K562 (cell line): ENCODE results near the gene KLK1. TPM values are rescaled to one million over a fixed set of nuclear protein-coding genes. Genes with fewer than 3 reads are reported as not detected.

Experiments used
- ATAC-seq: fragments of 200-7000 bp; cut with Tn5 transposase; 3 replicates; pipeline ENCODE4 v1.9.1; 2020; ENCODE audit warnings: moderate library complexity
- BruUV-seq: library from RNA; stranded (reverse); fragments of 400-500 nt; replicated peaks from 2 replicates; lab custom pipeline; 2021; lab: Mats Ljungman, UMichigan
- CTCF ChIA-PET: fragments of 300-600 bp; formaldehyde crosslinking; extraction: SDS; loops from one replicate; lab custom pipeline; 2021; ENCODE audit warnings: low intra/inter-chr PET ratio; lab: Yijun Ruan, JAX
- POLR2A ChIA-PET: fragments of 300-600, 350-650 bp; sonication (Branson Sonifier 250); formaldehyde crosslinking; extraction: SDS; loops from one replicate; lab custom pipeline; 2021; ENCODE audit warnings: antibody characterized with exemption, inconsistent platforms; lab: Yijun Ruan, JAX
- DNase-seq, 4 experiments: peaks; one replicate each; pipeline versions ENCODE4 v3.0.0 to v3.0.0-alpha.2; 2011 to 2018; ENCODE audit warnings: low spot score in 3 of 4, mixed read lengths in 3 of 4; ENCODE audit errors: extremely low read depth in 1 of 4
- FAIRE-seq: peaks from 2 replicates; lab custom pipeline; 2011; peaks lifted over from hg19 to GRCh38; lab: Jason Lieb, UNC
- H2AFZ ChIP-seq: 2 replicates; pipeline ENCODE4 v1.6.0; 2011; ENCODE audit warnings: low read depth, low read length, control low read depth, inconsistent platforms
- H3K27ac ChIP-seq: fragments of 200-600 bp; 3 replicates; pipeline ENCODE4 v1.8.0; 2011; ENCODE audit warnings: low read depth, mild to moderate bottlenecking, control low read depth, inconsistent platforms, low read length, moderate library complexity, mixed read lengths; ENCODE audit errors: extremely low read depth
- H3K27me3 ChIP-seq, 2 experiments: fragments of 300-600 bp in 1 of 2; 2 replicates in 1 of 2; 3 replicates in 1 of 2; pipeline versions ENCODE4 v1.6.0 to v1.8.0; 2011; ENCODE audit warnings: inconsistent platforms in 2 of 2, low read length in 2 of 2, mild to moderate bottlenecking in 1 of 2, mixed read lengths in 1 of 2, moderate library complexity in 1 of 2; ENCODE audit not compliant: control insufficient read depth in 2 of 2, insufficient read depth in 2 of 2
- H3K36me3 ChIP-seq: fragments of 300-600 bp; 3 replicates; pipeline ENCODE4 v1.8.0; 2011; ENCODE audit warnings: mild to moderate bottlenecking, low read length, inconsistent platforms; ENCODE audit not compliant: control insufficient read depth, insufficient read depth
- H3K4me1 ChIP-seq, 2 experiments: fragments of 200-600 bp in 1 of 2; replicated peaks in 1 of 2; 2 replicates in 1 of 2; 3 replicates in 1 of 2; pipeline versions ENCODE4 v1.5.1 to v1.8.0; 2011; ENCODE audit warnings: inconsistent platforms in 2 of 2, low read length in 2 of 2, mild to moderate bottlenecking in 1 of 2, mixed read lengths in 1 of 2, moderate library complexity in 1 of 2; ENCODE audit not compliant: control insufficient read depth in 2 of 2, insufficient read depth in 2 of 2
- H3K4me2 ChIP-seq: 2 replicates; pipeline ENCODE4 v1.6.1; 2011; ENCODE audit warnings: low read length, control low read depth, inconsistent platforms, mixed read lengths; ENCODE audit not compliant: insufficient read depth
- H3K4me3 ChIP-seq: fragments of 200-600 bp; sonication (generic), shearing (Covaris generic); 2 replicates; pipeline ENCODE4 v1.5.1; 2016; ENCODE audit warnings: control low read depth, inconsistent platforms
- H3K79me2 ChIP-seq: fragments of 200-600 bp; 3 replicates; pipeline ENCODE4 v1.8.0; 2011; ENCODE audit warnings: low read length, inconsistent platforms; ENCODE audit not compliant: control insufficient read depth, insufficient read depth
- H3K9ac ChIP-seq, 2 experiments: 2 replicates each; pipeline versions ENCODE4 v1.6.0 to v1.6.1; 2011; ENCODE audit warnings: low read depth in 2 of 2, low read length in 2 of 2, control low read depth in 1 of 2, inconsistent platforms in 1 of 2, mild to moderate bottlenecking in 1 of 2, mixed read lengths in 1 of 2; ENCODE audit not compliant: insufficient read depth in 1 of 2
- H3K9me1 ChIP-seq: one replicate; pipeline ENCODE4 v1.6.0; 2011; ENCODE audit warnings: inconsistent platforms, mild to moderate bottlenecking, low read length, moderate library complexity; ENCODE audit not compliant: control insufficient read depth, insufficient read depth
- H3K9me3 ChIP-seq: replicated peaks from 2 replicates; pipeline ENCODE4 v1.5.1; 2011; ENCODE audit warnings: low read depth, low read length, inconsistent platforms; ENCODE audit not compliant: control insufficient read depth, insufficient read depth
- H4K20me1 ChIP-seq: replicated peaks from 2 replicates; pipeline ENCODE4 v1.6.1; 2011; ENCODE audit warnings: low read length, inconsistent platforms, mixed read lengths; ENCODE audit not compliant: control insufficient read depth, insufficient read depth
- CCNT2 ChIP-seq: IDR thresholded peaks from 2 replicates; pipeline ENCODE4 v1.6.1; 2011; ENCODE audit warnings: borderline replicate concordance, low read depth, mild to moderate bottlenecking, moderate library complexity, mixed read lengths, low read length; ENCODE audit not compliant: insufficient read length; ENCODE audit errors: extremely low read depth
- E2F6 ChIP-seq, 2 experiments: IDR thresholded peaks; 2 replicates each; pipeline ENCODE4 v1.6.1; 2011; ENCODE audit warnings: borderline replicate concordance in 1 of 2, control low read depth in 1 of 2, low read depth in 1 of 2, low read length in 1 of 2, mild to moderate bottlenecking in 1 of 2, mixed read lengths in 1 of 2, moderate library complexity in 1 of 2; ENCODE audit not compliant: insufficient read depth in 1 of 2, insufficient read length in 1 of 2, poor library complexity in 1 of 2, severe bottlenecking in 1 of 2; ENCODE audit errors: extremely low read depth in 1 of 2
- HMGN3 ChIP-seq: IDR thresholded peaks from 2 replicates; pipeline ENCODE4 v1.6.1; 2011; ENCODE audit warnings: borderline replicate concordance, low read depth, mild to moderate bottlenecking, mixed read lengths, low read length; ENCODE audit not compliant: insufficient read length; ENCODE audit errors: extremely low read depth
- IRF2 ChIP-seq: sonication (generic); formaldehyde crosslinking; IDR thresholded peaks from 2 replicates; pipeline ENCODE4 v1.8.1; 2022; ENCODE audit warnings: mild to moderate bottlenecking, missing genetic modification reagents
- KDM4B ChIP-seq, 2 experiments: fragments of 450-650 bp in 1 of 2; sonication (generic) in 1 of 2; IDR thresholded peaks; 2 replicates each; pipeline ENCODE4 v1.6.1; 2016 to 2017; ENCODE audit warnings: borderline replicate concordance in 2 of 2, antibody characterized with exemption in 1 of 2, low read depth in 1 of 2, mild to moderate bottlenecking in 1 of 2
- KLF13 ChIP-seq: fragments of 450-650 bp; IDR thresholded peaks from 2 replicates; pipeline ENCODE4 v1.6.1; 2016; ENCODE audit warnings: missing genetic modification characterization, low read depth, mild to moderate bottlenecking, missing compliant biosample characterization, moderate library complexity, borderline replicate concordance
- NR1H2 ChIP-seq: sonication (generic); formaldehyde crosslinking; IDR thresholded peaks from 2 replicates; pipeline ENCODE4 v1.4.0; 2020; ENCODE audit warnings: mild to moderate bottlenecking, missing genetic modification reagents
- THRAP3 ChIP-seq: fragments of 450-650 bp; IDR thresholded peaks from 2 replicates; pipeline ENCODE4 v1.6.1; 2016; ENCODE audit warnings: mild to moderate bottlenecking, inconsistent platforms, borderline replicate concordance
- ZNF140 ChIP-seq: fragments of 250-450 bp; sonication (Bioruptor Pico); IDR thresholded peaks from 2 replicates; pipeline ENCODE4 v1.8.0; 2021; ENCODE audit warnings: moderate library complexity, mild to moderate bottlenecking, inconsistent platforms
- ZNF57 ChIP-seq: fragments of 450-650 bp; formaldehyde crosslinking; IDR thresholded peaks from 2 replicates; pipeline ENCODE4 v1.4.0; 2020; ENCODE audit warnings: mild to moderate bottlenecking, moderate library complexity
- WGBS: fragments of 100-300 bp; shearing (Covaris generic); methylation state at CpG from one replicate; pipeline ENCODE4 v1.1.6; 2016; ENCODE audit warnings: low coverage, mixed read lengths; ENCODE audit not compliant: insufficient coverage; ENCODE audit errors: missing lambda C conversion rate; 5-methylcytosine and 5-hydroxymethylcytosine counted together
- in situ Hi-C: fragments of 300-500 bp; cut with MboI; formaldehyde crosslinking; loops from 4 replicates; pipeline ENCODE4 v1.15.0; 2018; ENCODE audit warnings: inconsistent platforms, mixed read lengths
- intact Hi-C: fragments of 100-400 bp; cut with micrococcal nuclease; formaldehyde crosslinking; loops from 2 replicates; pipeline ENCODE4 v1.14.2; 2022
- polyA plus RNA-seq, 8 experiments: library from polyadenylated mRNA; depleted of rRNA in 4 of 8; stranded (reverse) in 5 of 8; unstranded in 3 of 8; fragments of >200 nt; fragmentation: Nextera tagmentation in 2 of 8; fragmentation: Illumina TruSeq in 1 of 8; extraction: Ambion mirVana in 2 of 8; extraction: Trizol in 1 of 8; gene quantifications; 2 replicates each; pipeline versions ENCODE4 v1.2.1 to v1.2.3, GENCODE V29; 2011 to 2014; ENCODE audit warnings: inconsistent platforms in 1 of 8, missing spikeins in 1 of 8
- total RNA-seq, 7 experiments: library from RNA; depleted of rRNA in 6 of 7; stranded (reverse); fragments of >200 nt in 6 of 7; fragmentation: Illumina TruSeq in 2 of 7; extraction: Trizol in 2 of 7; gene quantifications; 2 replicates each; pipeline versions ENCODE4 v1.2.1 to v1.2.3, GENCODE V29; 2011 to 2021; ENCODE audit warnings: low replicate concordance in 1 of 7
- TF ChIP-seq, protein P1 (sequence below): fragments of 450-650 bp; formaldehyde crosslinking; IDR thresholded peaks from 2 replicates; pipeline ENCODE4 v1.4.0; 2020; ENCODE audit warnings: mild to moderate bottlenecking, moderate library complexity
- TF ChIP-seq, protein P2 (sequence below): fragments of 250-450 bp; sonication (Bioruptor Pico); IDR thresholded peaks from 2 replicates; pipeline ENCODE4 v1.4.0; 2020

Gene KLK1
- total and polyA plus RNA-seq, 9 of the 15 experiments (the other 6 are each of a cell fraction or from before 2014, with no cell fraction given), result 0.87 to 15.4 (median 9.1) TPM

GRCh38 chr19:50796128-50796633 is 27.4 kb downstream of the KLK1 start:
- H3K27ac ChIP-seq, result no peak overlapping the region
- H4K20me1 ChIP-seq, result peaks cover 46% of the 10 kb centered on the region
- no peak overlapping the region for H3K4me3 ChIP-seq
- no peak overlapping the region for H3K4me2 ChIP-seq
- in situ Hi-C loops (no loop called here), intact Hi-C loops (no loop called here)
- DNase-seq (peak in 3 of 4 experiments; percentile 41 to 61 (median 54)), ATAC-seq (peak; percentile 65), FAIRE-seq (peak; percentile 51)
- CTCF ChIA-PET, result no interaction called here
- BruUV-seq, result no TSS peak
- peaks cover 17% of the 10 kb centered on the region for H3K79me2 ChIP-seq
- H2AFZ ChIP-seq, result no peak overlapping the region
- H3K9ac ChIP-seq, result 0 out of 4 replicates have a peak overlapping the region, but pooled peaks of 1 of the 2 experiments have one; percentile 76
- peaks cover 56% of the 10 kb centered on the region for H3K36me3 ChIP-seq
- H3K27me3 ChIP-seq, result no peaks in the 10 kb centered on the region
- H3K4me1 ChIP-seq, result peaks cover 9 to 67% of the 10 kb centered on the region in 2 experiments; a peak in 4 of 5 replicates
- H3K9me1 ChIP-seq, result peaks cover 15% of the 10 kb centered on the region
- WGBS, result 52% methylated on average over 8 of the region's 9 CpGs
- POLR2A ChIA-PET, result interaction anchor here (0.6 to 3.7 kb wide), 25 partner anchors 8 to 467 kb away, joined by 3 to 58 read pairs (median 3); partner anchors contain the start of genes KCNC3 and KLK3
- H3K9me3 ChIP-seq, result no peaks in the 10 kb centered on the region
- no peak for TF ChIP-seq IRF2 (CRISPR knock-in tag)
- TF ChIP-seq ZNF57 (CRISPR knock-in tag), result 0 out of 2 replicates have a peak, but pooled peaks have one; percentile 17
- TF ChIP-seq HMGN3, result peak; percentile 61
- TF ChIP-seq, protein P1, sequence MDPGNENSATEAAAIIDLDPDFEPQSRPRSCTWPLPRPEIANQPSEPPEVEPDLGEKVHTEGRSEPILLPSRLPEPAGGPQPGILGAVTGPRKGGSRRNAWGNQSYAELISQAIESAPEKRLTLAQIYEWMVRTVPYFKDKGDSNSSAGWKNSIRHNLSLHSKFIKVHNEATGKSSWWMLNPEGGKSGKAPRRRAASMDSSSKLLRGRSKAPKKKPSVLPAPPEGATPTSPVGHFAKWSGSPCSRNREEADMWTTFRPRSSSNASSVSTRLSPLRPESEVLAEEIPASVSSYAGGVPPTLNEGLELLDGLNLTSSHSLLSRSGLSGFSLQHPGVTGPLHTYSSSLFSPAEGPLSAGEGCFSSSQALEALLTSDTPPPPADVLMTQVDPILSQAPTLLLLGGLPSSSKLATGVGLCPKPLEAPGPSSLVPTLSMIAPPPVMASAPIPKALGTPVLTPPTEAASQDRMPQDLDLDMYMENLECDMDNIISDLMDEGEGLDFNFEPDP (CRISPR knock-in tag), result no peak
- TF ChIP-seq NR1H2 (CRISPR knock-in tag), result no peak
- TF ChIP-seq CCNT2, result no peak
- TF ChIP-seq E2F6 (IDR thresholded peaks at IDR 0.05; ENCODE audit: borderline replicate concordance in 1 of 2, extremely low read depth in 1 of 2, insufficient read depth in 1 of 2, insufficient read length in 1 of 2, low read depth in 1 of 2, low read length in 1 of 2, poor library complexity in 1 of 2, severe bottlenecking in 1 of 2), result no peak
- TF ChIP-seq THRAP3, result no peak
- TF ChIP-seq, protein P2, sequence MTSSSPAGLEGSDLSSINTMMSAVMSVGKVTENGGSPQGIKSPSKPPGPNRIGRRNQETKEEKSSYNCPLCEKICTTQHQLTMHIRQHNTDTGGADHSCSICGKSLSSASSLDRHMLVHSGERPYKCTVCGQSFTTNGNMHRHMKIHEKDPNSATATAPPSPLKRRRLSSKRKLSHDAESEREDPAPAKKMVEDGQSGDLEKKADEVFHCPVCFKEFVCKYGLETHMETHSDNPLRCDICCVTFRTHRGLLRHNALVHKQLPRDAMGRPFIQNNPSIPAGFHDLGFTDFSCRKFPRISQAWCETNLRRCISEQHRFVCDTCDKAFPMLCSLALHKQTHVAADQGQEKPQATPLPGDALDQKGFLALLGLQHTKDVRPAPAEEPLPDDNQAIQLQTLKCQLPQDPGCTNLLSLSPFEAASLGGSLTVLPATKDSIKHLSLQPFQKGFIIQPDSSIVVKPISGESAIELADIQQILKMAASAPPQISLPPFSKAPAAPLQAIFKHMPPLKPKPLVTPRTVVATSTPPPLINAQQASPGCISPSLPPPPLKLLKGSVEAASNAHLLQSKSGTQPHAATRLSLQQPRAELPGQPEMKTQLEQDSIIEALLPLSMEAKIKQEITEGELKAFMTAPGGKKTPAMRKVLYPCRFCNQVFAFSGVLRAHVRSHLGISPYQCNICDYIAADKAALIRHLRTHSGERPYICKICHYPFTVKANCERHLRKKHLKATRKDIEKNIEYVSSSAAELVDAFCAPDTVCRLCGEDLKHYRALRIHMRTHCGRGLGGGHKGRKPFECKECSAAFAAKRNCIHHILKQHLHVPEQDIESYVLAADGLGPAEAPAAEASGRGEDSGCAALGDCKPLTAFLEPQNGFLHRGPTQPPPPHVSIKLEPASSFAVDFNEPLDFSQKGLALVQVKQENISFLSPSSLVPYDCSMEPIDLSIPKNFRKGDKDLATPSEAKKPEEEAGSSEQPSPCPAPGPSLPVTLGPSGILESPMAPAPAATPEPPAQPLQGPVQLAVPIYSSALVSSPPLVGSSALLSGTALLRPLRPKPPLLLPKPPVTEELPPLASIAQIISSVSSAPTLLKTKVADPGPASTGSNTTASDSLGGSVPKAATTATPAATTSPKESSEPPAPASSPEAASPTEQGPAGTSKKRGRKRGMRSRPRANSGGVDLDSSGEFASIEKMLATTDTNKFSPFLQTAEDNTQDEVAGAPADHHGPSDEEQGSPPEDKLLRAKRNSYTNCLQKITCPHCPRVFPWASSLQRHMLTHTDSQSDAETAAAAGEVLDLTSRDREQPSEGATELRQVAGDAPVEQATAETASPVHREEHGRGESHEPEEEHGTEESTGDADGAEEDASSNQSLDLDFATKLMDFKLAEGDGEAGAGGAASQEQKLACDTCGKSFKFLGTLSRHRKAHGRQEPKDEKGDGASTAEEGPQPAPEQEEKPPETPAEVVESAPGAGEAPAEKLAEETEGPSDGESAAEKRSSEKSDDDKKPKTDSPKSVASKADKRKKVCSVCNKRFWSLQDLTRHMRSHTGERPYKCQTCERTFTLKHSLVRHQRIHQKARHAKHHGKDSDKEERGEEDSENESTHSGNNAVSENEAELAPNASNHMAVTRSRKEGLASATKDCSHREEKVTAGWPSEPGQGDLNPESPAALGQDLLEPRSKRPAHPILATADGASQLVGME (CRISPR knock-in tag), result peak; percentile 62; the same call in 1 of the 2 replicates
- 0 out of 4 replicates have a peak, but pooled peaks of 1 of the 2 experiments have one; percentile 16 for TF ChIP-seq KDM4B (IDR thresholded peaks at IDR 0.05; ENCODE audit: borderline replicate concordance in 2 of 2, low read depth in 1 of 2)
- 0 out of 2 replicates have a peak, but pooled peaks have one; percentile 10 for TF ChIP-seq KLF13
- no peak for TF ChIP-seq ZNF140 (CRISPR knock-in tag)
